Measurements from ENCODE around the gene CFLAR. TPM values are rescaled to one million over a fixed set of nuclear protein-coding genes. Genes with fewer than 3 reads are reported as not detected.

Gene CFLAR
- polyA plus RNA-seq, 1 of the 3 experiments (the other 2 are of a cell fraction), result 23.7 TPM

DNA sequence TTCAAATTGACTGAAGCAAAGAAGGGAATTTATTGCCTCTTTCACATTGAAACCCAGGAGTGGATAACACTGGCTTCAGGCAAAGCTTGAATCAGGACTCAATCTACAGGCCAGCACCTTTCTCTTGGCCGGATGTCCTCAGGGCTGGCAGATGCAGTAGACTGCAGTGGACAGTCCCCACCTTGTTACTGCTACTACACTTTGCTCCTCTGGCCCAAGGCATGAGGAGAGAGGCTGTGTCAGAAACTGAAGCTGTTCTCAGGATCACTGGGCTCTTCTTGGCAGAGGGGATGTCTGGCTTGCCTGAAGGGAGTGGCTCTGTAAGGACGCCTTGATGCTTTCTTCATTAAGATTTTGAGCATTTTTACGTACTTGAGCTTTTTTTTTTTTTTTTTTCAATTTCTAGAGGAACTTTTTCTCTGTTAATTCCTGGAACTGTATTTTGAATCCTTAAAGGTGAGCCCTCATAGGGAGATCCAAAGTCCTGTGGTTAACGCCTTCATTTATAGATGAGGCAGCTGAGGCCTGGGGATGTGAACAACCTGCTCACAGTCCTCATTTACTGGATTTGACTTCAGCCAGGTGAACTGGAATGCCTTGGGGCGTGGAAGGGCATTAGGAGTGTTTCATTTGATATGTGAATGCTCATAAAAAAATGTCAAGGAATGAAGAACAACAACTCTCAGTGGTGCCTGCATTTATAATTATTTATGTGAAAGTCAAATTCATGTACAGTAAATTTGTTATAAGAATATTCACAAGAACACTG, 103.5 kb downstream of the CFLAR start (continued):
- TF ChIP-seq, protein P1, sequence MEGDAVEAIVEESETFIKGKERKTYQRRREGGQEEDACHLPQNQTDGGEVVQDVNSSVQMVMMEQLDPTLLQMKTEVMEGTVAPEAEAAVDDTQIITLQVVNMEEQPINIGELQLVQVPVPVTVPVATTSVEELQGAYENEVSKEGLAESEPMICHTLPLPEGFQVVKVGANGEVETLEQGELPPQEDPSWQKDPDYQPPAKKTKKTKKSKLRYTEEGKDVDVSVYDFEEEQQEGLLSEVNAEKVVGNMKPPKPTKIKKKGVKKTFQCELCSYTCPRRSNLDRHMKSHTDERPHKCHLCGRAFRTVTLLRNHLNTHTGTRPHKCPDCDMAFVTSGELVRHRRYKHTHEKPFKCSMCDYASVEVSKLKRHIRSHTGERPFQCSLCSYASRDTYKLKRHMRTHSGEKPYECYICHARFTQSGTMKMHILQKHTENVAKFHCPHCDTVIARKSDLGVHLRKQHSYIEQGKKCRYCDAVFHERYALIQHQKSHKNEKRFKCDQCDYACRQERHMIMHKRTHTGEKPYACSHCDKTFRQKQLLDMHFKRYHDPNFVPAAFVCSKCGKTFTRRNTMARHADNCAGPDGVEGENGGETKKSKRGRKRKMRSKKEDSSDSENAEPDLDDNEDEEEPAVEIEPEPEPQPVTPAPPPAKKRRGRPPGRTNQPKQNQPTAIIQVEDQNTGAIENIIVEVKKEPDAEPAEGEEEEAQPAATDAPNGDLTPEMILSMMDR (IDR thresholded peaks at IDR 0.05), result no peak
- TF ChIP-seq, protein P2, sequence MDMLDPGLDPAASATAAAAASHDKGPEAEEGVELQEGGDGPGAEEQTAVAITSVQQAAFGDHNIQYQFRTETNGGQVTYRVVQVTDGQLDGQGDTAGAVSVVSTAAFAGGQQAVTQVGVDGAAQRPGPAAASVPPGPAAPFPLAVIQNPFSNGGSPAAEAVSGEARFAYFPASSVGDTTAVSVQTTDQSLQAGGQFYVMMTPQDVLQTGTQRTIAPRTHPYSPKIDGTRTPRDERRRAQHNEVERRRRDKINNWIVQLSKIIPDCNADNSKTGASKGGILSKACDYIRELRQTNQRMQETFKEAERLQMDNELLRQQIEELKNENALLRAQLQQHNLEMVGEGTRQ (IDR thresholded peaks at IDR 0.05; ENCODE audit: borderline replicate concordance, low read depth, low read length), result no peak
- TF ChIP-seq TEAD4 (IDR thresholded peaks at IDR 0.05; ENCODE audit: borderline replicate concordance, insufficient read depth), result no peak
- TF ChIP-seq FOSL2 (IDR thresholded peaks at IDR 0.05; ENCODE audit: borderline replicate concordance, low read depth), result no peak
- no peak for TF ChIP-seq ELF1 (IDR thresholded peaks at IDR 0.05)
- no peak for TF ChIP-seq SIN3A (IDR thresholded peaks at IDR 0.05; ENCODE audit: borderline replicate concordance, low read depth, low read length)

DNA sequence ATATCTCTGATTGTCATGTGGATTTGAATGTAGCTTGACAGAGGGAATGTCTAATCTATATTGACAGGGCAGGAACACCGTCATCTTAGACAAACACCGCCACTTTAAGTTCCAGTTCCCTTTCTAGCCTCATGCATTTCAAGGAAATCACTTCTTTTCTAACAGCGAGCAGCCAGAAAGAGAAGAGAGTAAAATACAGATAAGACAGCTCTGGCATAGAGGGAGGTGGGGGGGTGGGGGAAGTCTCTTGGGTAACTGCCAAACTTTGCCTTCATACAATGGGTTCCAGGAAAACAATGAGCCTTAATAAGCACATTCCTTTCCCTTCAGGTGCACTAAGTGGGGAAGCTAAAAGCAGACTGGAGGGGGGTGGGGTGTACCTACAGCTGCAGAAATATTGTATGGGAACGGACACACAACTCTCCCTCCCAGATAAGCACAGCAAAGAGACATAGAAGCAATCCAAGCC, 104.2 kb downstream of the CFLAR start:
- Histone ChIP-seq H3F3A (replicated peaks; ENCODE audit: insufficient read depth) (no peaks in the 10 kb centered on the region), H3K4me3 (ENCODE audit: low read depth in 2 of 2, low read length in 1 of 2) (no peak overlapping the region), H3K79me2 (ENCODE audit: insufficient read depth) (no peaks in the 10 kb centered on the region), H3K9me3 (no peaks in the 10 kb centered on the region), H3K27ac (ENCODE audit: low read depth in 2 of 2, low read length in 1 of 2) (no peak overlapping the region), H3K36me3 (replicated peaks in 1 of 2; ENCODE audit: control insufficient read depth in 1 of 2, insufficient read depth in 2 of 2, low read length in 1 of 2) (no peaks in the 10 kb centered on the region), H3K4me2 (no peak overlapping the region), H4K20me1 (ENCODE audit: insufficient read depth) (no peaks in the 10 kb centered on the region), H2AFZ (ENCODE audit: low read depth) (no peak overlapping the region), H3K4me1 (ENCODE audit: control insufficient read depth in 1 of 2, insufficient read depth in 2 of 2, low read depth in 1 of 2, low read length in 1 of 2) (peaks cover 0 to 9% of the 10 kb centered on the region in 2 experiments; a peak in 1 of 4 replicates), H3K27me3 (ENCODE audit: insufficient read depth) (no peaks in the 10 kb centered on the region), H3K9me2 (no peaks in the 10 kb centered on the region), H3K9ac (no peak overlapping the region)
- POLR2A ChIA-PET, result no interaction called here
- CTCF ChIA-PET, result interaction anchor here (1.3 to 2.3 kb wide), 2 partner anchors 10 to 12 kb away, joined by 4 to 9 read pairs; no protein-coding TSS in a partner anchor
- DNase-seq, result peak; percentile 27
- TF ChIP-seq NRF1 (IDR thresholded peaks at IDR 0.05; ENCODE audit: low read depth, low read length) (no peak), FOXM1 (IDR thresholded peaks at IDR 0.05; ENCODE audit: low read depth) (no peak), NFIC (IDR thresholded peaks at IDR 0.05; ENCODE audit: borderline replicate concordance) (no peak), SIN3A (IDR thresholded peaks at IDR 0.05; ENCODE audit: borderline replicate concordance, low read depth, low read length) (no peak), GABPA (IDR thresholded peaks at IDR 0.05; ENCODE audit: low read depth) (no peak), GATA2 (CRISPR knock-in tag; IDR thresholded peaks at IDR 0.05) (no peak), RAD21 (IDR thresholded peaks at IDR 0.05; ENCODE audit: low read length) (no peak), MXI1 (IDR thresholded peaks at IDR 0.05; ENCODE audit: low read depth, low read length) (no peak), TAF1 (IDR thresholded peaks at IDR 0.05; ENCODE audit: borderline replicate concordance, low read depth, low read length) (no peak), ELF1 (IDR thresholded peaks at IDR 0.05) (no peak)
- TF ChIP-seq, protein P3, sequence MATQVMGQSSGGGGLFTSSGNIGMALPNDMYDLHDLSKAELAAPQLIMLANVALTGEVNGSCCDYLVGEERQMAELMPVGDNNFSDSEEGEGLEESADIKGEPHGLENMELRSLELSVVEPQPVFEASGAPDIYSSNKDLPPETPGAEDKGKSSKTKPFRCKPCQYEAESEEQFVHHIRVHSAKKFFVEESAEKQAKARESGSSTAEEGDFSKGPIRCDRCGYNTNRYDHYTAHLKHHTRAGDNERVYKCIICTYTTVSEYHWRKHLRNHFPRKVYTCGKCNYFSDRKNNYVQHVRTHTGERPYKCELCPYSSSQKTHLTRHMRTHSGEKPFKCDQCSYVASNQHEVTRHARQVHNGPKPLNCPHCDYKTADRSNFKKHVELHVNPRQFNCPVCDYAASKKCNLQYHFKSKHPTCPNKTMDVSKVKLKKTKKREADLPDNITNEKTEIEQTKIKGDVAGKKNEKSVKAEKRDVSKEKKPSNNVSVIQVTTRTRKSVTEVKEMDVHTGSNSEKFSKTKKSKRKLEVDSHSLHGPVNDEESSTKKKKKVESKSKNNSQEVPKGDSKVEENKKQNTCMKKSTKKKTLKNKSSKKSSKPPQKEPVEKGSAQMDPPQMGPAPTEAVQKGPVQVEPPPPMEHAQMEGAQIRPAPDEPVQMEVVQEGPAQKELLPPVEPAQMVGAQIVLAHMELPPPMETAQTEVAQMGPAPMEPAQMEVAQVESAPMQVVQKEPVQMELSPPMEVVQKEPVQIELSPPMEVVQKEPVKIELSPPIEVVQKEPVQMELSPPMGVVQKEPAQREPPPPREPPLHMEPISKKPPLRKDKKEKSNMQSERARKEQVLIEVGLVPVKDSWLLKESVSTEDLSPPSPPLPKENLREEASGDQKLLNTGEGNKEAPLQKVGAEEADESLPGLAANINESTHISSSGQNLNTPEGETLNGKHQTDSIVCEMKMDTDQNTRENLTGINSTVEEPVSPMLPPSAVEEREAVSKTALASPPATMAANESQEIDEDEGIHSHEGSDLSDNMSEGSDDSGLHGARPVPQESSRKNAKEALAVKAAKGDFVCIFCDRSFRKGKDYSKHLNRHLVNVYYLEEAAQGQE (IDR thresholded peaks at IDR 0.05; ENCODE audit: low read depth, low read length), result no peak
- TF ChIP-seq, protein P2 (IDR thresholded peaks at IDR 0.05; ENCODE audit: borderline replicate concordance, low read depth, low read length), result no peak
- TF ChIP-seq, protein P4, sequence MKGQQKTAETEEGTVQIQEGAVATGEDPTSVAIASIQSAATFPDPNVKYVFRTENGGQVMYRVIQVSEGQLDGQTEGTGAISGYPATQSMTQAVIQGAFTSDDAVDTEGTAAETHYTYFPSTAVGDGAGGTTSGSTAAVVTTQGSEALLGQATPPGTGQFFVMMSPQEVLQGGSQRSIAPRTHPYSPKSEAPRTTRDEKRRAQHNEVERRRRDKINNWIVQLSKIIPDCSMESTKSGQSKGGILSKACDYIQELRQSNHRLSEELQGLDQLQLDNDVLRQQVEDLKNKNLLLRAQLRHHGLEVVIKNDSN (IDR thresholded peaks at IDR 0.05; ENCODE audit: borderline replicate concordance, low read depth), result no peak
- WGBS (ENCODE audit: low lambda C conversion rate), result 76% methylated on average over 4 of the region's 4 CpGs

Measured in SK-N-SH (cell line).